Left ventricle myocardium inferior (tissue), 1 donor: Measurements from ENCODE around the gene SEC24A. TPM values are rescaled to one million over a fixed set of nuclear protein-coding genes. Genes with fewer than 3 reads are reported as not detected.
"Not testable (repeated sequence)": the region's sequence is repeated elsewhere in the genome, so short reads cannot be mapped to it uniquely, and the experiment has no call there.

ENCODE experiments used
- DNase-seq: peaks from one replicate; pipeline ENCODE4 v3.0.0-alpha.2; 2020
- H3K27ac ChIP-seq: fragments of 200-600 bp; replicated peaks from 2 replicates; pipeline ENCODE4 v1.8.0; 2021
- H3K27me3 ChIP-seq: fragments of 200-600 bp; 2 replicates; pipeline ENCODE4 v1.8.0; 2021; ENCODE audit warnings: low read depth
- H3K36me3 ChIP-seq: fragments of 200-600 bp; 2 replicates; pipeline ENCODE4 v1.8.0; 2021
- H3K4me1 ChIP-seq: fragments of 200-600 bp; 2 replicates; pipeline ENCODE4 v1.8.0; 2021
- H3K4me3 ChIP-seq: fragments of 200-600 bp; 2 replicates; pipeline ENCODE4 v1.8.0; 2021; ENCODE audit warnings: mild to moderate bottlenecking, moderate library complexity
- H3K9me3 ChIP-seq: fragments of 200-600 bp; replicated peaks from 2 replicates; pipeline ENCODE4 v1.8.0; 2021
- intact Hi-C: fragments of 100-400 bp; cut with micrococcal nuclease; formaldehyde crosslinking; loops from one replicate; pipeline ENCODE4 v1.11.0; 2022
- total RNA-seq: library from RNA; stranded (reverse); fragmentation: NEBNext Ultra II Directional; extraction: Animal tissue kit (Norgen Biotek cat#: 25700); gene quantifications from one replicate; pipeline ENCODE4 v1.2.1, GENCODE V29; 2021
- TF ChIP-seq, protein P1 (sequence below): fragments of 200-600 bp; IDR thresholded peaks from 2 replicates; pipeline ENCODE4 v1.8.0; 2021; ENCODE audit warnings: antibody characterized with exemption, mild to moderate bottlenecking, borderline replicate concordance
- donor health status: DM: no; HTN: yes; CAD: no; lungs with severe emphysema.

The SEC24A gene
- total RNA-seq, 1 donor from 2014 or later, result 7.5 TPM

DNA sequence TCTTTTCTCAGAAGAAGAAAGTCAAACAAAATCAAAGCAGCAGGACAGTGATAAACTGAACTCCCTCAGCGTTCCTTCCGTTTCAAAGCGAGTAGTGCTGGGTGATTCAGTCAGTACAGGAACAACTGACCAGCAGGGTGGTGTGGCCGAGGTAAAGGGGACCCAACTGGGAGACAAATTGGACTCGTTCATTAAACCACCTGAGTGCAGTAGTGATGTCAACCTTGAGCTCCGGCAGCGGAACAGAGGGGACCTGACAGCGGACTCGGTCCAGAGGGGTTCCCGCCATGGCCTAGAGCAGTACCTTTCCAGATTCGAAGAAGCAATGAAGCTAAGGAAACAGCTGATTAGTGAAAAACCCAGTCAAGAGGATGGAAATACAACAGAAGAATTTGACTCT is 92.5 kb downstream of the SEC24A start:
- intact Hi-C loops, result no loop called here
- no peak for DNase-seq
- H3K27ac ChIP-seq, result no peak overlapping the region
- TF ChIP-seq, protein P1, sequence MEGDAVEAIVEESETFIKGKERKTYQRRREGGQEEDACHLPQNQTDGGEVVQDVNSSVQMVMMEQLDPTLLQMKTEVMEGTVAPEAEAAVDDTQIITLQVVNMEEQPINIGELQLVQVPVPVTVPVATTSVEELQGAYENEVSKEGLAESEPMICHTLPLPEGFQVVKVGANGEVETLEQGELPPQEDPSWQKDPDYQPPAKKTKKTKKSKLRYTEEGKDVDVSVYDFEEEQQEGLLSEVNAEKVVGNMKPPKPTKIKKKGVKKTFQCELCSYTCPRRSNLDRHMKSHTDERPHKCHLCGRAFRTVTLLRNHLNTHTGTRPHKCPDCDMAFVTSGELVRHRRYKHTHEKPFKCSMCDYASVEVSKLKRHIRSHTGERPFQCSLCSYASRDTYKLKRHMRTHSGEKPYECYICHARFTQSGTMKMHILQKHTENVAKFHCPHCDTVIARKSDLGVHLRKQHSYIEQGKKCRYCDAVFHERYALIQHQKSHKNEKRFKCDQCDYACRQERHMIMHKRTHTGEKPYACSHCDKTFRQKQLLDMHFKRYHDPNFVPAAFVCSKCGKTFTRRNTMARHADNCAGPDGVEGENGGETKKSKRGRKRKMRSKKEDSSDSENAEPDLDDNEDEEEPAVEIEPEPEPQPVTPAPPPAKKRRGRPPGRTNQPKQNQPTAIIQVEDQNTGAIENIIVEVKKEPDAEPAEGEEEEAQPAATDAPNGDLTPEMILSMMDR, result no peak
- H3K4me3 ChIP-seq, result no peak overlapping the region
- H3K27me3 ChIP-seq, result no peaks in the 10 kb centered on the region
- H3K9me3 ChIP-seq, result no peaks in the 10 kb centered on the region
- peaks cover 40% of the 10 kb centered on the region for H3K4me1 ChIP-seq
- peaks cover 17% of the 10 kb centered on the region for H3K36me3 ChIP-seq

DNA sequence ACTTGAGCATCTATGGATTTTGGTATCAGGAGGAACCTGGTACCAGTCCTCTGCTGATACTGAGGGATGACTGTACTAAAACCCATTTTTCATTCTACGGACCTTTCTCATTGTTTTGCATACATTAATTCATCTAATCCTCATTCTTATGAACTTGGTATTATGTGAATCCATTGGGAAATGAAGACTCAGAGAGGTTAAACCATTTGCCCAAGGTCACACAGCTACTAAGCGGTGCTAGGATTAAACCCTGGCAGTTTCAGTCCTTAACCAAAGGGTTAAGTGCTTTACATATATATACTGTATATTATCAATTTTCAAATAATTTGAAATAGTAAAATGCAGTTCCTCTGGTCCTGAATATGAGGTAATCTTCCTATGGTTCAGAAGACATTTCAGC is 93.5 kb downstream of the SEC24A start:
- Histone ChIP-seq H3K4me3 (no peak overlapping the region), H3K36me3 (peaks cover 17% of the 10 kb centered on the region), H3K27me3 (no peaks in the 10 kb centered on the region), H3K9me3 (no peaks in the 10 kb centered on the region), H3K27ac (no peak overlapping the region), H3K4me1 (peaks cover 40% of the 10 kb centered on the region)
- intact Hi-C loops, result no loop called here
- DNase-seq, result no peak
- TF ChIP-seq, protein P1, result no peak

DNA sequence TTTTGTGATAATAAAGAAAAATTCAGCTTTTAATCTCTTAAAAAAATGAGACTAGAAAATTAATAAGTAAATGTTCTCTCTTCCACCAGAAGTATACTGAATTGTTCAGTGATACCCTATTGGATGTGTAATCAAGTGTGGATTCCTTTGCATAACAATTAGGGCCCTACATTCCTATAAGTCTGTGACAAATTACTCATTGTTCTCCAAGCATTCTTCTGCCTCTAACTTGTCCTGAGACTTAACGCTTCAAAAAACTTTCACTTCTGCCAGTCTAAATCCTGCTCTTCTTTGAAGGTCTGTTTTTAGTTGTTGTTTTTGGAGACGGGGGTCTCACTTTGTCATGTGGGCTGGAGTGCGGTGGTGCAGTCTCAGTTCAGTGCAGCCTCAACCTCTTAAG is 100.8 kb downstream of the SEC24A start:
- H3K27ac ChIP-seq, result no peak overlapping the region
- H3K36me3 ChIP-seq, result peaks cover 22% of the 10 kb centered on the region
- intact Hi-C loops, result no loop called here
- H3K27me3 ChIP-seq, result no peaks in the 10 kb centered on the region
- TF ChIP-seq, protein P1, result no peak
- DNase-seq, result no peak
- no peak overlapping the region for H3K4me3 ChIP-seq
- no peaks in the 10 kb centered on the region for H3K4me1 ChIP-seq
- H3K9me3 ChIP-seq, result no peaks in the 10 kb centered on the region

DNA sequence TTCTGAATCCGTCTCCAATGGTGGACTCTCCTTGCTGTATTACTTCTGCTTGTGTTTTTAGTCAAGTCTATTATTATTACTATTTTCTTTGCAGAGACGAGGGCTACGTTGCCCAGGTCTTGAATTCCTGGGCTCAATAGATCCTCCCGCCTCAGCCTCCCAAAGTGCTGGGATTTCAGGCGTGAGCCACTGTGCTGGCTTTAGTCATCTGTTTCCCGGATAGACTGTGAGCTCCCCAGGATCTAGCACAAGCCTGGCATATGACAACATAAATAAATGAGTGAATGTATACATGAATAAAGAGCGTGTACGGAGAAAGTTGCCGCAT is 109.6 kb downstream of the SEC24A start:
- intact Hi-C loops, result no loop called here

DNA sequence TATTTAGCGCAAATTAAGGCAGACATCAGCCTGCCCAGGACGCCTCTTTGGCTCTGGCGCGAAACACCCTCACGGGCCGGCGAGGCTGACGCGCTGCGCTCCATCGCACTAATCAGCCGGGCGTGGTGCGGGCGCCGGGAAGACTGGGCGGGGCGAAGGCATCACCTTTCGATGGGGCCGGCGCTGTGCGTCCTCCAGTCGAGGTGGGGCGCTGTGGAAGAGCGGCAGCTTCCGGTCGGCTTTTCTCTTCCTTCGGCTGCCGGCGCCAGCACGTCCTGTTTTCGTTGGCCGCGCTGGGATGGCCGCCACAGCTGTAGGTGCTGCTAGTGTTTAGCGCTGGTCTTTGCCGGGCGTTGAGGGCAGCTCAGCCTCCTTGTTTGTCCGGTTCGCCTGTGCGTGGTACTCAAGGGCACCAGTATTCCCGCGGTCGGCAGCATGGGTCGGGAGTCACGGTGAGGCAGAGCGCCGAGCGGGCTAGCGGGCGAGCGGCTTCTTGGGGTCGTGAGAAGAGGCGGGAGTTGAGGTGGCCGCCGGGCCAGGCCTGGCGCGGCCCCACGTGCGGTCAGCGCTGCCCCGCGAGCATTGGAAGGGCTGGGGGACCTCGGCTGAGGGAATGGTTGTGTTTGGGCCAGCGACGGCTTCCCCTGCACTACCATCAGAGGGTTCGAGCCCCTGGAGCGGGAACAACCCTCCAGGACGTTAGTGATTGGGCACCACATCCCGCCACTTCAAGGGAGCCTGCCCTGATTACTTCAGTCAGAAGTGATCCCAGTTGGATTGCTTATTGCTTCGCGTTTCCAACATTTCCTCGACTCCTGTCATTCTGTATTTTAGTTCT is 110.1 kb downstream of the SEC24A start, which contains the start of gene DDX46:
Gene DDX46 (plus strand): TSS at position 276 of the 838 bp plus-strand sequence. CDS start 160 bp downstream, at position 436.
- H3K4me1 ChIP-seq, result peaks cover 49% of the 10 kb centered on the region
- intact Hi-C loops, result no loop called here
- H3K36me3 ChIP-seq, result peaks cover 3% of the 10 kb centered on the region
- TF ChIP-seq, protein P1, result peak; percentile 77
- H3K4me3 ChIP-seq, result peak within 1 kb of the TSS; percentile 100
- H3K9me3 ChIP-seq, result no peaks in the 10 kb centered on the region
- H3K27me3 ChIP-seq, result no peaks in the 10 kb centered on the region
- H3K27ac ChIP-seq, result peak within 1 kb of the TSS; percentile 87
- peak; percentile 94 for DNase-seq

More for the DNA sequence above, 109.6 kb downstream of the SEC24A start:
- H3K27ac ChIP-seq, result peak overlapping the region; percentile 87
- H3K4me1 ChIP-seq, result peaks cover 47% of the 10 kb centered on the region
- no peaks in the 10 kb centered on the region for H3K27me3 ChIP-seq
- TF ChIP-seq, protein P1, result no peak
- no peak for DNase-seq
- H3K9me3 ChIP-seq, result no peaks in the 10 kb centered on the region
- peak overlapping the region; percentile 100 for H3K4me3 ChIP-seq
- H3K36me3 ChIP-seq, result no peaks in the 10 kb centered on the region

DNA sequence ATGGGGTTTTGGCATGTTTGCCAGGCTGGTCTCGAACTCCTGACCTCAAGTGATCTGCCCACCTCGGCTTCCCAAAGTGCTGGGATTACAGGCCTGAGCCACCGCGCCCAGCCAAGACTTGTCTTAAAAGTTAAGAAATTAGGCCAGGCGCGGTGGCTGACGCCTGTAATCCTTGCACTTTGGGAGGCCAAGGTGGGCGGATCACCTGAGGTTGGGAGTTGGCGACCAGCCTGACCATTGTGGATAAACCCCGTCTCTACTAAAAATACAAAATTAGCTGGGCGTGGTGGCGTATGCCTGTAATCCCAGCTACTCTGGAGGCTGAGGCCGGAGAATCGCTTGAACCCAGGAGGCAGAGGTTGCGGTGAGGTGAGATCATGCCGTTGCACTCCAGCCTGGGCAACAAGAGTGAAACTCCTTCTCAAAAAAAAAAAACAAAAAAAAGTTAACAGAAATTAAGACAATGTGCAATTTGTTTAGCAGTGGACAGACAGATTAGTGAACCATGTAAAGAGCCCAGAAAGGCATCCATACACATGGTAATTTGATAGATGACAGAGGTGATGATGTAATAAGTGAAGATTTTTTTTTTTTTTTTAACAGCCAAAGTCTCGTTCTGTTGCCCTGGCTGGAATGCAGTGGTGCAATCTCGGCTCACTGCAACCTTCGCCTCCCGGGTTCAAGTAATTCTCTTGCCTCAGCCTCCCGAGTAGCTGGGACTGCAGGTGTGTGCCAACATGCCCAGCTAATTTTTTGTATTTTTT is 119.1 kb downstream of the SEC24A start:
- H3K36me3 ChIP-seq, result peaks cover 92% of the 10 kb centered on the region
- H3K27ac ChIP-seq, H3K4me1 ChIP-seq, intact Hi-C loops, H3K27me3 ChIP-seq, DNase-seq, H3K9me3 ChIP-seq, H3K4me3 ChIP-seq: not testable (repeated sequence)
